ENCODE results near the gene TSPAN31. TPM values are rescaled to one million over a fixed set of nuclear protein-coding genes. Genes with fewer than 3 reads are reported as not detected.
A peak's percentile ranks its signal among the peaks of the same experiment; 100 is the strongest.

TSPAN31 gene
- polyA plus RNA-seq, 1 donor (not counting 4 experiments of a cell fraction or from before 2014, with no cell fraction given), result 47.7 TPM

GRCh38 chr12:57762463-57762862, 17.6 kb downstream of the TSPAN31 start:
- dilution Hi-C loops (cut with MboI; ENCODE audit: extremely low pct_ligation_motif_present, low sequenced_read_pairs), result no loop called here

DNA sequence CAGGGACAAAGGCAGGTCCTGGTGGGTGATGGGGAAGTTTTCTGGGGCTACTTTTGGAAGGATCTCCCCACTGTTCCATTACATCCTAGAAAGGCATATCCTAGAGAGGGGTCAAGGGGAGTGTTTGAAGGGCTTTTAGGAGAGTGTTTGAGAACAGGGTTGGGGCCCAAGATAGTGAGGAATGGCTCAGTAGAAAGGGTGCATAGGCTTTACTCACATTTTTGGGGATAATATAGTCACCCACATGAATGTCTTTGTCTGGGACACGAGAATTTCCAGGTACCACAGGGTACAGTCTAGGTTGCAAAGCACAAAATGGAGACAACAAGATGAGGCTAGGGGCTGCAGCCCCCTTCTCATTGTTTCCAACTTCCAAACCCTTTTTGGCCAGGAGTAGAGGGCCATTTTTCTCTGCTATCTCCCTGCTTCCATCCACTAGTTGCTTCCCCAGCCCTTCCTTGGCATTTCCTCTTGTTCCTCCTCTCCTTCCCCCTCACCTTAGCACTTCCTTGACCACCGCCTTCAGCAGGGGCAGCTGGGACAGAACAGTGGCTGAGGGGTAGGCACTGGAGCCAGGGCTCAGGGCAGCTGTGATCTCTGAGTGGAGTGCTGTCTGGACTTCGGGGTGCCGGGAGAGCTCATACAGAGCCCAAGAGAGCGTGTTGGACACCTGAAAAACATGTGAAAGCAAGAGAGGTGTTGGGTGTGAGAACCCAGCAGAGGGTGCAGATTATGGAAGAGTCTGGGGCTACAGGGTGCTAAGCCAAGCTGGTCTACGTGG, 19.2 kb downstream of the TSPAN31 start:
- peak overlapping the region; percentile 80 for H3K9ac ChIP-seq (ENCODE audit: control insufficient read depth, extremely low read depth, insufficient read depth, low read length)
- no peak overlapping the region for H2AFZ ChIP-seq (ENCODE audit: control insufficient read depth, low read length)
- H3K4me3 ChIP-seq (ENCODE audit: control insufficient read depth in 2 of 3, extremely low read depth in 1 of 3, insufficient read depth in 2 of 3, low read depth in 1 of 3, low read length in 3 of 3), result peak overlapping the region; percentile 69 to 97 (median 89)
- TF ChIP-seq, protein P1, sequence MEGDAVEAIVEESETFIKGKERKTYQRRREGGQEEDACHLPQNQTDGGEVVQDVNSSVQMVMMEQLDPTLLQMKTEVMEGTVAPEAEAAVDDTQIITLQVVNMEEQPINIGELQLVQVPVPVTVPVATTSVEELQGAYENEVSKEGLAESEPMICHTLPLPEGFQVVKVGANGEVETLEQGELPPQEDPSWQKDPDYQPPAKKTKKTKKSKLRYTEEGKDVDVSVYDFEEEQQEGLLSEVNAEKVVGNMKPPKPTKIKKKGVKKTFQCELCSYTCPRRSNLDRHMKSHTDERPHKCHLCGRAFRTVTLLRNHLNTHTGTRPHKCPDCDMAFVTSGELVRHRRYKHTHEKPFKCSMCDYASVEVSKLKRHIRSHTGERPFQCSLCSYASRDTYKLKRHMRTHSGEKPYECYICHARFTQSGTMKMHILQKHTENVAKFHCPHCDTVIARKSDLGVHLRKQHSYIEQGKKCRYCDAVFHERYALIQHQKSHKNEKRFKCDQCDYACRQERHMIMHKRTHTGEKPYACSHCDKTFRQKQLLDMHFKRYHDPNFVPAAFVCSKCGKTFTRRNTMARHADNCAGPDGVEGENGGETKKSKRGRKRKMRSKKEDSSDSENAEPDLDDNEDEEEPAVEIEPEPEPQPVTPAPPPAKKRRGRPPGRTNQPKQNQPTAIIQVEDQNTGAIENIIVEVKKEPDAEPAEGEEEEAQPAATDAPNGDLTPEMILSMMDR (optimal IDR thresholded peaks at IDR 0.05 in 1 of 3, IDR thresholded peaks at IDR 0.05 in 1 of 3, conservative IDR thresholded peaks at IDR 0.05 in 1 of 3; ENCODE audit: extremely low read depth in 1 of 3, insufficient read depth in 2 of 3, low read length in 3 of 3), result no peak
- TF ChIP-seq EZH2 (IDR thresholded peaks at IDR 0.05; ENCODE audit: low read length), result no peak
- no peaks in the 10 kb centered on the region for H3K9me3 ChIP-seq (ENCODE audit: control insufficient read depth, low read depth, low read length)
- no peaks in the 10 kb centered on the region for H3K9me1 ChIP-seq (ENCODE audit: control insufficient read depth, extremely low read depth, insufficient read depth, low read length)
- H3K79me2 ChIP-seq (ENCODE audit: control insufficient read depth, insufficient read depth, low read length), result peaks cover 66% of the 10 kb centered on the region
- peaks cover 29% of the 10 kb centered on the region for H3K4me1 ChIP-seq (ENCODE audit: control insufficient read depth, extremely low read depth, insufficient read depth, low read length)
- no peak for FAIRE-seq
- H3K4me2 ChIP-seq (ENCODE audit: control insufficient read depth, extremely low read depth, insufficient read depth, low read depth, low read length), result peak overlapping the region; percentile 74
- dilution Hi-C loops (cut with MboI; ENCODE audit: extremely low pct_ligation_motif_present, low sequenced_read_pairs), result no loop called here
- peaks cover 4% of the 10 kb centered on the region for H4K20me1 ChIP-seq (ENCODE audit: control insufficient read depth, extremely low read depth, insufficient read depth, low read length)
- peaks cover 31 to 55% of the 10 kb centered on the region in 2 experiments for H3K36me3 ChIP-seq (ENCODE audit: control insufficient read depth in 2 of 2, extremely low read depth in 1 of 2, insufficient read depth in 2 of 2, low read length in 2 of 2)
- H3K27me3 ChIP-seq (ENCODE audit: control insufficient read depth, extremely low read depth, insufficient read depth, low read length), result no peaks in the 10 kb centered on the region
- no peak overlapping the region for H3K27ac ChIP-seq (ENCODE audit: control insufficient read depth, insufficient read depth, low read length)
- DNase-seq (ENCODE audit: low read depth, low spot score), result no peak

More at GRCh38 chr12:57762463-57762862, 17.6 kb downstream of the TSPAN31 start:
- H4K20me1 ChIP-seq (ENCODE audit: control insufficient read depth, extremely low read depth, insufficient read depth, low read length), result peaks cover 7% of the 10 kb centered on the region
- H3K9me1 ChIP-seq (ENCODE audit: control insufficient read depth, extremely low read depth, insufficient read depth, low read length), result no peaks in the 10 kb centered on the region
- H3K27ac ChIP-seq (ENCODE audit: control insufficient read depth, insufficient read depth, low read length), result no peak overlapping the region
- no peak for TF ChIP-seq EZH2 (IDR thresholded peaks at IDR 0.05; ENCODE audit: low read length)
- TF ChIP-seq, protein P1 (optimal IDR thresholded peaks at IDR 0.05 in 1 of 3, IDR thresholded peaks at IDR 0.05 in 1 of 3, conservative IDR thresholded peaks at IDR 0.05 in 1 of 3; ENCODE audit: extremely low read depth in 1 of 3, insufficient read depth in 2 of 3, low read length in 3 of 3), result no peak
- peak overlapping the region in 1 of 3 experiments; percentile 21 for H3K4me3 ChIP-seq (ENCODE audit: control insufficient read depth in 2 of 3, extremely low read depth in 1 of 3, insufficient read depth in 2 of 3, low read depth in 1 of 3, low read length in 3 of 3)
- FAIRE-seq, result no peak
- no peak for DNase-seq (ENCODE audit: low read depth, low spot score)
- peak overlapping the region; percentile 29 for H3K4me2 ChIP-seq (ENCODE audit: control insufficient read depth, extremely low read depth, insufficient read depth, low read depth, low read length)
- H3K9ac ChIP-seq (ENCODE audit: control insufficient read depth, extremely low read depth, insufficient read depth, low read length), result no peak overlapping the region
- H3K36me3 ChIP-seq (ENCODE audit: control insufficient read depth in 2 of 2, extremely low read depth in 1 of 2, insufficient read depth in 2 of 2, low read length in 2 of 2), result peaks cover 35 to 55% of the 10 kb centered on the region in 2 experiments
- no peak overlapping the region for H2AFZ ChIP-seq (ENCODE audit: control insufficient read depth, low read length)
- H3K4me1 ChIP-seq (ENCODE audit: control insufficient read depth, extremely low read depth, insufficient read depth, low read length), result peaks cover 24% of the 10 kb centered on the region
- H3K27me3 ChIP-seq (ENCODE audit: control insufficient read depth, extremely low read depth, insufficient read depth, low read length), result no peaks in the 10 kb centered on the region
- H3K79me2 ChIP-seq (ENCODE audit: control insufficient read depth, insufficient read depth, low read length), result peaks cover 50% of the 10 kb centered on the region
- H3K9me3 ChIP-seq (ENCODE audit: control insufficient read depth, low read depth, low read length), result no peaks in the 10 kb centered on the region

Measured in keratinocyte (primary cell).